Measurements from ENCODE around the gene XRCC2.

DNA sequence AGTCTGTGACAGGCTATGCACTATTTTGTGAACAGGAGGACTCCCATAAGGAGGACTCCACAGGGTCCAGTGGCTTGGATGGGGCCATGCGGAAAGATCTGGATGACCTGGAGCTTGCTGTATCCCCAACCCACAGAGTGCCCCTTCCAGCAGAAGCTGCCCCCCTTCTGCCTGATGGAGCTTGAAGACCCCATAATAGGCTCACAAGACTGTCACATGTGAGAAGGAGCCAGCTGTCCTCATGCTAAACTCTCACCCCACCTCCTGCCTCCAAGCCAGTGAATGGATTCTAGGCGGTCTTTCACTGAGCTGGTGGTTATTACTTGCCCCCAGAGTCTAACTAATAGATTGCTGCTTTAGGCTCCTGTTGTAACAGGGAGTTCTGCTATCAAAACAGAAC lies 79.1 kb downstream of the XRCC2 start:
- TF ChIP-seq, protein P1, sequence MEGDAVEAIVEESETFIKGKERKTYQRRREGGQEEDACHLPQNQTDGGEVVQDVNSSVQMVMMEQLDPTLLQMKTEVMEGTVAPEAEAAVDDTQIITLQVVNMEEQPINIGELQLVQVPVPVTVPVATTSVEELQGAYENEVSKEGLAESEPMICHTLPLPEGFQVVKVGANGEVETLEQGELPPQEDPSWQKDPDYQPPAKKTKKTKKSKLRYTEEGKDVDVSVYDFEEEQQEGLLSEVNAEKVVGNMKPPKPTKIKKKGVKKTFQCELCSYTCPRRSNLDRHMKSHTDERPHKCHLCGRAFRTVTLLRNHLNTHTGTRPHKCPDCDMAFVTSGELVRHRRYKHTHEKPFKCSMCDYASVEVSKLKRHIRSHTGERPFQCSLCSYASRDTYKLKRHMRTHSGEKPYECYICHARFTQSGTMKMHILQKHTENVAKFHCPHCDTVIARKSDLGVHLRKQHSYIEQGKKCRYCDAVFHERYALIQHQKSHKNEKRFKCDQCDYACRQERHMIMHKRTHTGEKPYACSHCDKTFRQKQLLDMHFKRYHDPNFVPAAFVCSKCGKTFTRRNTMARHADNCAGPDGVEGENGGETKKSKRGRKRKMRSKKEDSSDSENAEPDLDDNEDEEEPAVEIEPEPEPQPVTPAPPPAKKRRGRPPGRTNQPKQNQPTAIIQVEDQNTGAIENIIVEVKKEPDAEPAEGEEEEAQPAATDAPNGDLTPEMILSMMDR (IDR thresholded peaks at IDR 0.05; ENCODE audit: low read length) = no peak
- no peak for TF ChIP-seq EZH2 (optimal IDR thresholded peaks at IDR 0.05; ENCODE audit: low read depth, low read length)
- TF ChIP-seq EZH2phosphoT487 (IDR thresholded peaks at IDR 0.05; ENCODE audit: low read length) = no peak

Data from MM.1S (cell line).